ENCODE data around the gene ZNF106.

DNA sequence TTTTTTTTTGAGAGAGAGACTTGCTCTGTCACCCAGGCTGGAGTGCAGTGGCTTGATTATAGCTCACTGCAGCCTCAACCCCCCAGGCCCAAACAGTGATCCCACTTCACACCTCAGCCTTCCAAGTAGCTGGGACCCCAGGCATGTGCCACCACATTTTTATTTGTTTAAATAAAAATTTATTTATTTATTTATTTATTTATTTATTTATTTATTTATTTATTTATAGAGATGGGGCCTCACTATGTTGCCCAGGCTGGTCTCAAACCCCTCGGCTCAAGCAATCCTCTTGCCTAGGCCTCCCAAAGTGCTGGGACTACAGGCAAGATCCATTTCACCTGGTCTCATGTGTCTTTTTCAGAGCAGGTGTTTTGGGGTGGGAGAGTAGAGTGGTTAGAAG, 116.1 kb downstream of the ZNF106 start:
- TF ChIP-seq CTCF (IDR thresholded peaks at IDR 0.05; ENCODE audit: insufficient read depth, low read depth, low read length) (no peak), EZH2 (IDR thresholded peaks at IDR 0.05; ENCODE audit: insufficient read depth, low read length) (no peak)
